GM13977 (cell line): ENCODE data around the gene ASB13.

ENCODE experiments used
- DNase-seq: peaks from one replicate; pipeline ENCODE4 v3.0.0; 2012; ENCODE audit warnings: low spot score
- in situ Hi-C: fragments of 300-500 bp; cut with MboI; formaldehyde crosslinking; loops from one replicate; pipeline ENCODE4 v1.12.0; 2022; ENCODE audit warnings: low sequenced_read_pairs, low pct_unique_long_range_greater_than_20kb, mixed read lengths, inconsistent platforms; ENCODE audit not compliant: unreplicated experiment
- TF ChIP-seq, protein P1 (sequence below): IDR thresholded peaks from 2 replicates; pipeline ENCODE4 v1.5.1; 2012; ENCODE audit warnings: mild to moderate bottlenecking, control low read depth; ENCODE audit not compliant: insufficient read depth; ENCODE audit errors: extremely low read depth, missing control alignments

Gene ASB13

DNA sequence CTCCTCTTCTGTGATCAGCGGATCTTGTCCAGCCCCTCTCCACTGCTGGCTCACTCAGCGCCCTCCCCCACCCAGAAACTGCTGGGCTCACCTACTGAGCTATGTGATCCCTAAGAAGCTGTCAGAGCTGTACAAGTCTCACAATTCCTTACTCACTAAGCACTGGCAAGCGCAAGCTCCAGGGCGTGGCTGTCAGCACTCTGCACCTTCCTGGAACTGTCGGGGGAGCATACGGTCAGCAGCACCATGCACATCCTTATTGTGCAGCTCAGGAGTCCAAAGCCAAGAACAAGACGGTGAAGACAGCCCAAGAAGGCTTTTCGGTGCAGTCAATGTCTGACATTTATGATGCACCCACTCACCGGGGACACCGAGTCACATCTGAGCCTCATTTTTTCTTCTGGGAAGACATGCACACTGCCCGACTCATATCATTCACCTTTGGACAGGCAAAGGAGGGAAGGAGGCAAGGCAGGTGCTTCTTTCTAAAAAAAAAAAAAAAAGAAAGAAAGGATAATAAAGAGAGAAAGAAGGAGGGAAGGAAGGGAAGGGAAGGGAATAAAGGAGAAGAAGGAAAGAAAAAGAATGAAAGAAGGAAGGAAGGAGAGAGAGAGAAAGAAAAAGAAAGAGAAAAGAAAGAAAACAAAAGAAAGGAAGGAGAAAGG is 56.3 kb downstream of the ASB13 start:
- in situ Hi-C loops: no loop called here
- TF ChIP-seq, protein P1, sequence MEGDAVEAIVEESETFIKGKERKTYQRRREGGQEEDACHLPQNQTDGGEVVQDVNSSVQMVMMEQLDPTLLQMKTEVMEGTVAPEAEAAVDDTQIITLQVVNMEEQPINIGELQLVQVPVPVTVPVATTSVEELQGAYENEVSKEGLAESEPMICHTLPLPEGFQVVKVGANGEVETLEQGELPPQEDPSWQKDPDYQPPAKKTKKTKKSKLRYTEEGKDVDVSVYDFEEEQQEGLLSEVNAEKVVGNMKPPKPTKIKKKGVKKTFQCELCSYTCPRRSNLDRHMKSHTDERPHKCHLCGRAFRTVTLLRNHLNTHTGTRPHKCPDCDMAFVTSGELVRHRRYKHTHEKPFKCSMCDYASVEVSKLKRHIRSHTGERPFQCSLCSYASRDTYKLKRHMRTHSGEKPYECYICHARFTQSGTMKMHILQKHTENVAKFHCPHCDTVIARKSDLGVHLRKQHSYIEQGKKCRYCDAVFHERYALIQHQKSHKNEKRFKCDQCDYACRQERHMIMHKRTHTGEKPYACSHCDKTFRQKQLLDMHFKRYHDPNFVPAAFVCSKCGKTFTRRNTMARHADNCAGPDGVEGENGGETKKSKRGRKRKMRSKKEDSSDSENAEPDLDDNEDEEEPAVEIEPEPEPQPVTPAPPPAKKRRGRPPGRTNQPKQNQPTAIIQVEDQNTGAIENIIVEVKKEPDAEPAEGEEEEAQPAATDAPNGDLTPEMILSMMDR: no peak

DNA sequence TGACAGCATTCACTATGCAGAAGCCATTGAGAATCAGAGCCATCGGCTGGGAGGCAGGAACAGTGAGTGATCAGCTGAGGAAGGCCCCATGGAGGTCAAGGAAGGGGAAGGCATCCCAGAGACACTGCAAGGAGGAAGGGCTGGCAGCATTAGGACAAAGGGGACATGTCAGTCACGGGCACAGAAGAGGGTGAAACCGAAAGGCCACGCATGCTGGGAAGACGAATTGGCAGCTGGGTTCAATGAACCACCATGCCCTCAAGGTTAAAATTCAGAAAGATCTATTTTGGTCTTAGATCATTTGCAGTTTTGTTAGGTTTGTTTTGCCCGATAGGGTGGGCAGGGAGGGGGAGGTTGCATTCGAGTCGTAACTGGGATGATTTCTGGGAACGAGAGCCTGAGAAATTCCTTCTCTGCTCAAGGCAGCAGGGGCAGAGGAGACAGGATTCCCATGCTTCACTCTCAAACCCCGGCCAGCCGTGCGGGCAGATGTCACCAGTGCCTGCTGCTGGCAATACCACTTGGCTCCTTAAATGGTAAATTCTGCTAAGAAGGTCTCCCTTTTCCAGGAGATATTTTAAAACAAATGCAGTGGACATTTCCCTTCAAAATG is 57.7 kb downstream of the ASB13 start:
- DNase-seq: no peak
- in situ Hi-C loops: no loop called here
- TF ChIP-seq, protein P1: no peak

More for the DNA sequence above, 56.3 kb downstream of the ASB13 start:
- DNase-seq: no peak

- TF ChIP-seq, protein P1: no peak
- DNase-seq: no peak
- in situ Hi-C loops: no loop called here
These were observed 58.8 kb downstream of the ASB13 start for GRCh38 chr10:5607594-5607993.

DNA sequence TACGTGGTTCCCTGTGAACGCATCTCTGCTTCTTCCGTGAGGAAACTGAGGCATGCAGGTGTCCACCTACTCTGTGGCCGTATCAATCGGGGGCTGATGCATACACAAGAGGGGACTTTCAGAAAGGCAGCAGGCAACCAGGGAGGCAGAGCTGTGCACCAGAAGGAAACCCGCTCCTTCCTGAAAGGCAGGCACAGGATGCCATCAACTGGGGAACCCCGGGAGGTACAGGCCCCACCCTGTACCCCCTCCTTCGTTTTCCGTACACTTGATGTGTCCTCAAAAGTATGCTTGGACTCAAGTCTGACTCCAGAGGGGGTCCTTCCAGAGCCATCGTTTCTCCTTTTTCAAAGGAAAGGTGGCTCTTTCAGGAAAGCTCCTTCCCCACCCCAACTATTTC is 59.5 kb downstream of the ASB13 start:
- DNase-seq: peak; percentile 55

DNA sequence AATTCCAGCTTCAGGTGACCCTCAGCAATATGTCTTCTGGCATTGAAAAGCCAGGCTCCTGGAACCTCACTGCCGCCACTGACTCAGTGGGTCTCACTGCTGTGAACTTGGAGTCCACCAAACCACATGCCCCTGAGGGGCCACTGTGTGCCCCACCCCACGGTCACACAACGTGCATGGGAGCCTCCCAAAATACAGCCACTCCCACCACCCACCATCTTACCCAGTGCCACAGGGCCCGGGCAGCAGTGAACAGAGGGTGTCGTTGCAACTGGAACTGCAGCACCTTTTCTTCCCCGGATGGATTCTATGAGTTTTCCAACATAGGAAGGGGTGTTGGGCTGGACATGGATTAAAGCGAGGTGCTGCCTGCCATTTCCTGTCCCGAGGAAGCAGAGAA is 60.1 kb downstream of the ASB13 start:
- TF ChIP-seq, protein P1: no peak
- DNase-seq: no peak

More for the DNA sequence above, 59.5 kb downstream of the ASB13 start:
- TF ChIP-seq, protein P1: peak; percentile 29
- in situ Hi-C loops: no loop called here

DNA sequence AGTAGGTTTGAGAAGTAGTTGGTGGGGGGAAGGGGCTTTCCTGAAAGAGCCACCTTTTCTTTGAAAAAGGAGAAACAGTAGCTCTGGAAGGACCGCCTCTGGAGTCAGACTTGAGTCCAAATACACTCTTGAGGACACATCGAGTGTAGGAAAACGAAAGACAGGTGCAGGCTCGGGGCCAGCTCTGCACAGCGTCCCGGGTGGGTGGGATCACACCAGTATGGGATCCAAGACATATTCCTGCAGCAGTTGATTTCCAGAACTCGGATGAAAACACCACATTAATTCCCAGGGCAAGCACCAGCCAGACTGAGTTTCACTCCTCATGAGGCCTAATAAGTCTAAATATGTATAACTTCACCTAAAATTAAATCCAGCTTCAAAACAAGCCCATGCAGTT is 61.4 kb downstream of the ASB13 start:
- TF ChIP-seq, protein P1: no peak
- in situ Hi-C loops: no loop called here
- DNase-seq: no peak

More for the DNA sequence above, 60.1 kb downstream of the ASB13 start:
- in situ Hi-C loops: no loop called here
